HG03025 (cell line): Measurements from ENCODE around the gene KCNJ18.
"Not testable (repeated sequence)": the region's sequence is repeated elsewhere in the genome, so short reads cannot be mapped to it uniquely, and the experiment has no call there.

Source experiments
- ATAC-seq: cut with Tn5 transposase; IDR thresholded peaks from one replicate; pipeline ENCODE4 v1.9.1; 2021; ENCODE audit warnings: mild to moderate bottlenecking, moderate library complexity; ENCODE audit not compliant: unreplicated experiment, low FRiP score

The KCNJ18 gene

DNA sequence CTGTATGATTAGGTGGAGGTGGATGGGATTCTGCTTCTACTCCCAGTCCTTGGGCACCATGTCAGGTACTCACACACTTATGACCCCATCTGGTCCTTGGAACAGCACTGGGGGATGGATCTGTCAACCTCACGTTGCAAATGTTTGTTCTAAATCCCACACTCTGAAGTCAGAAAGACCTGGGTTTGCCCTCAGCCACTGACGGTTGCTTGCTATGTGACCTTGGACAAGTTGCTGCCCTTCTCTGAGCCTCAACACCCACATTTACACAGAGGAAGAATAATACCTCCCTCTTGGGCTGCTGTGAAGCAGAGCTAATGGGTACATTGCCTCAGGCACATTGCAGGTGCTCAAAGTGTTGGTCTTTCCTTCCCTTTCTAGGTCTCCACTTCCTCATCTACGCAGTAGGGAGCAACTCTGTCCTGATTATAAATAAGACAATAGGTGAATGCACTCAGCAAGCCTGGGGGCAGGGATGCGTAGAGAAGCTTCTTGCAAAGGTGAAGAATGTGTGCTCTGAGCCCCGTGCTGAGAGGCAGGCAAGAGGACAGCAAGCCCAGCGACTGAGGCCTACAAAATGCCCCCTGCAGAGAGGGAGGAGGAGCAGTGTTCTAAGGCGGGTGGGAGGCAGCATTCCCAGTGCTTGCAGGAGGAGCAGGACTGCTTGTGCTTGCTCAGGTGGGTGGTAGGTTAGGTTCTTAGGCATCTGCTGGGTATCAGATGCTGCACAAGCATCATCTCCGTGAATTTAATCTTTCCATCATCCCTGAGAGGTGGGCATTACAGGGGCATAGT lies 21.8 kb upstream of the KCNJ18 start:
- ATAC-seq: not testable (repeated sequence)

DNA sequence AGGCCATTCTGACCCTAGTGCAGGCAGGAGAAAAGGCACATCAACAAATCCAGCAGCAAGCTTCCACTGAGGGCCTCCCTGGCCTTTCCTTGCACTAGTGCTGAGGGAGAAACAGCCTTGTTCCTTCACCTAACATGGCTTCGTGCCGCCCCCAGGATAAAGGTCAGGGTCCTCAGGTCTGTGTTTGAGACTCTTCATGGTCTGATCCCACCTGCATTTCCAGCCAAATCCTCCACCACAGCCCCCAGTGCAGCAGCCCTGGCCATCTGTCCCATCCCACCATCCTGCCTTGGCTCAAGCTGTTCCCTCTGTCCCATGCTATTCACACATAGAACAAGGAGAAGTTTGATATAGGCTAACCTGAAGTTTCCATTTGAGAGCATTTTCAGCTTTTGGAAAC lies 20.9 kb upstream of the KCNJ18 start:
- ATAC-seq: not testable (repeated sequence)

DNA sequence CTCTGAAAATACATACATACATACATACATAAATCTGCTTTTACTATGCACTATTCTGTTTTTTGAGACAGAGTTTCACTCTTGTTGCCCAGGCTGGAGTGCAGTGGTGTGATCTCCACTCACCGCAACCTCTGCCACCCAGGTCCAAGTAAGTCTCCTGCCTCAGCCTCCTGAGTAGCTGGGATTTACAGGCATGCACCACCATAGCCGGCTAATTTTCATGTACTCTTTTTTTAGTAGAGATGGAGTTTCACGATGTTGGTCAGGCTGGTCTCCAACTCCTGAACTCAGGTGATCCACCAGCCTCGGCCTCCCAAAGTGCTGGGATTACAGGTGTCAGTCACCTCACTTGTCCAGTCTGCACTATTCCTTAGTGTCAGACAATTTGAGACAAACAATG lies 20.5 kb upstream of the KCNJ18 start:
- not testable (repeated sequence) for ATAC-seq

DNA sequence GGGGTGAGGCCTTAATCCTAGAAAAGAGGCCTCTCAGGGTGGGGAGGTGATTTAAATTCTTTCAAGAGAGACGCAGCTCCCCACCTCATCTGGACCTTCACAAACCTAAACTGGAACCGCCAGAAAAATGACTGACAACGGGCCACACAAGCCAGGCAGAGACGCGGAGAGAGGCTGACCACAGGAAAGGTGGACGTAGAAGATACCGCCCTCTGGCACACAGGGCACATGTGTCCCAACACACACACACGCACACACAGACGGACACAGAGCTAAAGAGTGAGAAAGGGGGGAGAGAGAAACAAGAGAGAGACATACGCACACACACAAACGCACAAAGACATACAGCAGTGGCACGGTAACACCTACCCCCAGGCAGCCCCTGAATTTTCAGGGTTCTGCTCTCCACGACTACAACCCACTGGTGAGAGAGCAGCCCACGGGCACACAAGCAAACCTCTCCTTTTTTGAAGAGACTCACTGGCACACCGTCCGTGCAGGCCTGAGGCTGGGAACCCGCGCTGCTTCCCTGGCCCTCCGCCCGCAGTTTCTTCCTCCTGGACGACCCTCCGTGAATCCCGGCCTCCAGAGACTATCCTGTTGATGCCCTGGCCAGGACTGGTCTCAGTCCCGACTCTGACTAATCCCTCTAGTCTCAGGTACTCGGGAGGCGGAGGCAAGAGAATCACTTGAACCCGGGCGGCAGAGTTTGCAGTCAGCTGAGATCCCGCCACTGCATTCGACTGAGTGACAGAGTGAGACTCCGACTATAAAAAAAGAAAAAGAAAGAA lies 18.7 kb upstream of the KCNJ18 start:
- ATAC-seq: not testable (repeated sequence)

DNA sequence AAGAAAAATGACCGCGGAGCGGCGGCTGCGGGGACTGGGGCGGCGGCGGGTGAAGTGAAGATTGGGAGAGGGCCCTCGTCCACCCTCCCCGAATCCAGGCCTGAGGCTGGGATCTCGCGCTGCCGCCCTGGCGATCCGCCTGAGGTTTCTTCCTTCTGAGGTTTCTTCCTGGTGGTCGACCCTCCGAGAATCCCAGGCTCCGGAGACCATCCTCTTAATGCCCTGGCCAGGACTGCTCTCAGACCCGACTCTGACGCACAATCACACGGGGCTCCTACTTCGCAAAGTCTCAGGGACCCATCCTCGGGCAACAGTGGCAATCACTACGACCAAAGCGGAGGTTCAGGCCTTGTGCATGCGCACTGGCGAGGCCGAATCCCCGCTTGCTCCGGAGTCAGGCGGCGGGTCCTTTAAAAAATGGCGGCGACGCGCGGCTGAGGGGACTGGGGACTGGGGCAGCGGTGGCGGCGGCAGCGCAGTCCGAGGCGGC lies 18.0 kb upstream of the KCNJ18 start:
- no peak for ATAC-seq

DNA sequence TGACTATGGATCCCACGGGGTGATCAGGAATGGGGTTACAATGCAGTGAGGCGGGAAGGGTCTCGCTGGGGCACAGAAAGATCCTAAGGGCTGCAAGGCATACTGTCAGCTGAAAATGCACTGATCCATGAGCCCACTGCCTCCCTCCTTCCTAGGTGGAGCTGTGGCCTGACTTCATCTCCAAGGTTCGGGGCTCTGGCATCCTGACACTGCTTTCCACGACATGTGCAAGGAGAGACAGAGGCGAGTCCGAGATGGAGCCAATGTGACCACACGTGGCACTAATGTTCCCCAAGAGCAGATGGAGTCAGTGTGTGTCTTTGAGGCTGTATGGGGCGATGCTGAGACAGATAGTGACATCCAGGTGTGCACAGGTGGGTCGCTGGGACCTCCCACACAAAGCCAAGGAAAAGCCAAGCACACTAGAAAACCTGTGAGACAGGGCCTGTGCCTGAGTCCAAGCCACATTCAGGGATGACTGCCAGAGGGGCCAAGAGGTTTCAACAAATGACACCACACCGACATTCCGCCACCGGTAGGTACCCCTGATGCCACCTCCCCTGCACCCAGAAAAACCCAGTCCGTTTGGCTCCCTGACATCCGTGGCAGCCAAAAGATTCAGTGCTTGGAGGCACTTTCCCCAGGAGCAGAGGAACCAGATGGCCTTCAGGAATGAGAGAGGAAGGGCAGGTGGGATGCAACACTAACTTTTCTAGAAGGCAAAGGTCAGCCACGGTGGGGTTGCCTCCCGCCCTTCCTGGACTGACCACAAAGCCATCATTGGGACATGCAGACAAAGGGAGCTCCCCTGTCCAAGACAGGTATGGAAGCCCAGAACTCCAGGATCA lies 17.2 kb upstream of the KCNJ18 start:
- not testable (repeated sequence) for ATAC-seq

DNA sequence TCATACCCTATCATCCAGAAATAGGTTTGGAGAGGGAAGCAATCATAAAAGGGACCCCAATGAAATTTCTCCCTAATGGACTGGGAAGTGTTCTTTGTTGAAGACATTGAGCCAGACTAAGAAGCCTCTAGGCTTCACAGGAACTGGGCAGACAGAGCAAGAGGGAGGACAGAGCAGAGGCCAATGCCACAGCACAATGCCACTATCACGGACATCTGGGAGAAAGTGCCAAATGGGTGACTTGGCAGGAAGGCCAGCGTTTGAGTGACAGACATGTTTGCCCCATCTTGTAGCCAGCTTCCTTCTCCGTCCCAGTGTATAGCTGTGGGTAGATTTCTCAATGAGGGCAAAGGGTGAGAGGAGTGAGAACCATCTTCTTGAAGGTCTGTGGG lies 16.6 kb upstream of the KCNJ18 start:
- ATAC-seq: not testable (repeated sequence)

DNA sequence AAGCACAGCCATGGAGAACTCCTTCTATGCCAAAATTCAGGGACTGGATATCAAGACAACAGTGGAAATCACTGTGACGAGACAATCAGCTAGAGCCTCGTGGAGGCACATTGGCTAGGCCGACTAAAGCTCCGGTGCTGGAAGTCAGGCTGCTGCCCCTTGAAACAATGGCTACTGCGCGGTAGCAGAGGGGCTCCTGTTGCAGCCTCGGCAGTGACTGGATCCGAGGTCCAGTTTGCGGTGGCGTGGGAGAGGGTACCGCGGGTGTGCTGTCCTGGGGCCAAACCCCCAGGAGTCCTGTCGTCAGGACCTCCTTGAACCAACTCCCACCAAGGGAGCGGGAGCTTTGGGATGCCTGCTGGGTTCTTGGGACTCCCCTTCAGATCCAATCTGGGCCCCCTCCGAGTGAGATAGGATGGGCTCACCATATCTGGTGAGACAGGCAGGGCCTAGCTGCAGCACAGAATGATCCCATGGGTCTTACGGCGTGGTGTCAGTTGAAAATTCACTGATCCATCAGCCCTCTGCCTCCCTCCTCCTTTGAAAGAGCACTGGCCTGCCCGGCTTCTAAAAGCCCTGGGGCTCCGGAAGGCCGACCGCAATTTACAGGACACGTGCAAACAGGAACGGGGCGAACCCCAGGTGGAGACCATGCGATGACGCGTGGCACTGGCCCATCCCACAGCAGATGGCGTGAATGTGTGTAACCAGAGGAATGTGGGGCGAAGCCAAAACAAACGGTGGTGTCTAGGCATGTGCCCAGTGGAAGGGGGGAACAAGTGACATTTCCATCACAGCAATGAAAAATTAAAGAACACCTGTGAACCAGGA lies 15.8 kb upstream of the KCNJ18 start:
- no peak for ATAC-seq

DNA sequence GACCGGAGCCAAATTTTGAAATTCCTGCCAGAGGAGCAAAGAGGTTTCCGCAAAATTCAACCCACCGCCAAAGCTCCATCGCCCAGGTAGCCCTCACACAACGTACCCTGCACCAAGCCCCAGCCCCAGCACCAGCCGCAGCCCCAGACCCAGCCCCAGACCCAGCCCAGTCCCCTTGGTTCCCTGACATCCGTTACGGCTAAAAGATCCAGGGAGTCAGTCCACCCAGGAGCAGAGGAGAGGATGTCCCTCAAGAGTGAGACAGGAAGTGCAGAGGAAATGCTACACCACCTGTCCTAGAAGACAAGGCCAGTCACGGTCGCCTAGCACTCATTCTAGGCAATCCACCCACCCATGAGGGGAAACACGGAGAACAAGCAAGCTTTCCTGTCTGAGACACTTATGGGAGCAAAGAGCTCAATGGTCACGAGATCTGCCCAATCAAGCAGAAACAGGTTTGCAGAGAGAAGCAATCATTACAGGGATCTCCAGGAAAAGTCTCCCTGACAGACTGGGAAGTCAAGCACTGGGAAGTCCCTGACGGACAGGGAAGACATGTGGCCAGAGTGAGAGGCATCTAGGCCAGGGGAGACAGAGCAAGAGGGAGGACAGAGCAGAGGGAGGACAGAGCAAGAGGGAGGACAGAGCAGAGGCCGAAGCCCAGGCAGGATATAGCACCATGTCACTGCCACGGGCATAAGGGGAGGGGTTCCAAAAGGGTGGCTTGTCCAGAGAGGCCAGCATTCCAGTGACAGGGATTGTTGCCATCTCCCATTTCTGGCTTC lies 15.0 kb upstream of the KCNJ18 start:
- ATAC-seq: no peak

DNA sequence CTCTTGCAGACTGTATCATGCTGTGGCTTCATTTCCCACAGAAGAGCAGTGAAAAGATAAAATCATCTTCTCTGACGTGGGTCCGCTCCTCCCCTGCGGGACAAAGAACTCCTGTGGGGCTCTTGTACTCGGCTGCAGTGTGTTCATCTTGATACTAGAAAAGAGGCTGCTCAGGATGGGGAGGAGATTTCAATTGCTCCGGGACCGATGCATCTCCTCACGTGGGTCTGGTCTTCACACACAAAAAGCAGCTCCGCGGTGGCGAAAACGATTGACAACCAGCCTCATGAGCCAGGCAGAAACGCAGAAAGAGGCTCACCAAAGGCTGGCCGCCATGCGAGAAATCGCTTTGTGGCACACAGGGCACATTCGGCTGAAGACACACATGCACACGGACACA lies 14.4 kb upstream of the KCNJ18 start:
- ATAC-seq: no peak

DNA sequence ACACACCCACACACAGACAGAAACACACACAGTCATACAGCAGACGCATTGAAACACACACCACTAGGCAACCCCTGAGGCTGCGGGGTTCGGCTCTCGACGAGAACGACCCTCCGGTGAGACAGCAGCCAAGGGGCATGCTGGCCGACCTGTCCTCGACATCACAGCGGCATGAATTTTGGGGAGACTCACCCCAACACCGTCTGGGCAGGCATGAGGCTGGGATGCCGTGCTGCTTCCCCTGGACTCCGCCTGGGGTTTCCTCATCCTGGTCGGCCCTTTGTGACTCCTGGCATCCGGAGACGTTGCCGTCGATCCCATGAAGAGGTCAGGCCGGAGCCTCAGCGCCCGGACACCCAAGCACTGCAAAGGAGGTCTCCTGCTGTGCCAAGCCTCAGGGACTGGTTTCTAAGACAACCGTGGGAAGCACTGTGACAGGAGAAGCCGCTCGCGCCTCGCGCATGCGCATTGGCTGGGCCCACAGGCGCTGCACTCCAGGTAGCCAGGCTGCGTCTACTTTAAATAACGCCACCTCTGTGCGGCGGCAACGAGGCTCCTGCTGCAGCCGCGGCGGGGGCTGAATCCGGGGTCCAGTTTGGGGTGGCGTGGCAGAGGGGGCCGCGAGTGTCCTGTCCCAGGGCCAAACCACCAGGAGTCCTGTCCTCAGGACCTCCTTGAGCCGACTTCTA lies 13.8 kb upstream of the KCNJ18 start:
- no peak for ATAC-seq

DNA sequence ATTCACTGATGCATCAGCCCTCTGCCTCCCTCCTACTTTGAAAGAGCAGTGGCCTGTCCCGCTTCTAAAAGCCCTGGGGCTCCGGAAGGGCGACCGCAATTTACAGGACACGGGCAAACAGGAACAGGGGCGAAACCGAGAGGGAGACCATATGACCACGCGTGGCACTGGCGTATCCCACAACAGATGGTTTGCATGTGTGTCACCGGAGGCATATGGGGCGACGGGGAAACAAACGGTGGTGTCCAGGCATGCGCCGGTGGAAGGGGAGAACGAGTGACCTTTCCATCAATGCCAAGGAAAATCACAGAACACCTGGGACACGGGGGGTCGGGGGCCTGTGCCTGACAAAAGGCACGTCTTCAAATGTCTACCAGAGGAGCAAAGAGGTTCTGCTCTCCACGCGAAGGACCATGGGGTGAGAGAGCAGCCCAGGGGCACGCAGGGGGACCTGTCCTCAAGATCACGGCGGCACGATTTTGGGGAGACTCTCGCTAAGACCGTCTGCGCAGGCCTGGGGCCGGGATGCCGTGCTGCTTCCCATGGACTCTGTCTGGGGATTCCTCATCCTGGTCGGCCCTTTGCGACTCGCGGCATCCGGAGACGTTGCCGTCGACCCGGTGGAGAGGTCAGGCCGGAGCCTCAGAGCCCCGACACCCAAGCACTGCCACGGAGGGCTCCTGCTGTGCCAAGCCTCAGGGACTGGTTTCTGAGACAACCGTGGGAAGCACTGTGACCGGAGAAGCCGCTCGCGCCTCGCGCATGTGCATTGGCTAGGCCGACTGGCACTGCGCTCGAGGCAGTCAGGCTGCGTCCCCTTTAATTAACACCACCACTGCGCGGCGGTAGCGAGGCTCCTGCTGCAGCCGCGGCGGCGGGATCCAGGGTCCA lies 12.8 kb upstream of the KCNJ18 start:
- ATAC-seq: no peak

DNA sequence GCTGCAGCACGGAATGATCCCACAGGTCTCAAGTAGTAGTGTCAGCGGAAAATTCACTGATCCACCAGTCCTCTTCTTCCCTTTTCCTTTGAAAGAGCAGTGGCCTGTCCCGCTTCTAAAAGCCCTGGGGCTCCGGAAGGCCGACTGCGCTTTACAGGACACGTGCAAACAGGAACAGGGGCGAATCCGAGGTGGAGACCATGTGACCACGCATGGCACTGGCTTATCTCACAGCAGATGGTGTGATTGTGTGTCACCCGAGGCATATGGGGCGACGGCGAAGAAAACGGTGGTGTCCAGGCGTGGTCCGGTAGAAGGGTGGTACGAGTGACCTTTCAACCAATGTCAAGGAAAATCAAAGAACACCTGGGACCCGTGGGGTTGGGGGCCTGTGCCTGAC lies 12.0 kb upstream of the KCNJ18 start:
- ATAC-seq: no peak

DNA sequence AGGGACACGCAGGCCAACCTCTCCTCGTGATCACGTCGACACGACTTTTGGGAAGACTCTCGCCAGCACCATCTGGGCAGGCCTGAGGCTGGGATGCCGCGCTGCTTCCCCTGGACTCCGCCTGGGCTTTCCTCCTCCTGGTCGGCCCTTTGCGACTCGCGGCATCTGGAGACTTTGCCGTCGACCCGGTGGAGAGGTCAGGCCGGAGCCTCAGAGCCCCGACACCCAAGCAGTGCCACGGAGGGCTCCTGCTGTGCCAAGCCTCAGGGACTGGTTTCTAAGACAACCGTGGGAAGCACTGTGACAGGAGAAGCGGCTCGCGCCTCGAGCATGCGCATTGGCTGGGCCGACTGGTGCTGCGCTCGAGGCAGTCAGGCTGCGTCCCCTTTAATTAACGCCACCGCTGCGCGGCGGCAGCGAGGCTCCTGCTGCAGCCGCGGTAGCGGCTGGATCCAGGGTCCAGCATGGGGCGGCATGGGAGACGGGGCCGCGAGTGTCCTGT lies 11.4 kb upstream of the KCNJ18 start:
- ATAC-seq: not testable (repeated sequence)

DNA sequence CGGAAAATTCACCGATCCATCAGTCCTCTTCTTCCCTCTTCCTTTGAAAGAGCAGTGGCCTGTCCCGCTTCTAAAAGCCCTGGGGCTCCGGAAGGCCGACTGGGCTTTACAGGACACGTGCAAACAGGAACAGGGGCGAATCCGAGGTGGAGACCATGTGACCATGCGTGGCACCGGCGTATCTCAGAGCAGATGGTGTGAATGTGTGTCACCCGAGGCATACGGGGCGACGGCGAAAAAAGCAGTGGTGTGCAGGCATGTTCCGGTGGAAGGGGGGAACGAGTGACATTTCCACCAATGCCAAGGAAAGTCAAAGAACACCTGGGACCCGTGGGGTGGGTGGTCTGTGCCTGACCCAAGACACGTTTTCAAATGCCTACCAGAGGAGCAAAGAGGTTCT lies 10.7 kb upstream of the KCNJ18 start:
- ATAC-seq: not testable (repeated sequence)

DNA sequence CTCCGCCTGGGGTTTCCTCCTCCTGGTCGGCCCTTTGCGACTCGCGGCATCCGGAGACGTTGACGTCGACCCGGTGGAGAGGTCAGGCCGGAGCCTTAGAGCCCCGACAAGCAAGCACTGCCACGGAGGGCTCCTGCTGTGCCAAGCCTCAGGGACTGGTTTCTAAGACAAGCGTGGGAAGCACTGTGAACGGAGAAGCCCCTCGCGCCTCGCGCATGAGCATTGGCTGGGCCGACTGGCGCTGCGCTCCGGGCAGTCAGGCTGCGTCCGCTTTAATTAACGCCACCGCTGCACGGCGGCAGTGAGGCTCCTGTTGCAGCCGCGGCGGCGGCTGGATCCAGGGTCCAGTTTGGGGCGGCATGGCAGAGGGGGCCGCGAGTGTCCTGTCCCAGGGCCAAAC lies 10.2 kb upstream of the KCNJ18 start:
- ATAC-seq: not testable (repeated sequence)

DNA sequence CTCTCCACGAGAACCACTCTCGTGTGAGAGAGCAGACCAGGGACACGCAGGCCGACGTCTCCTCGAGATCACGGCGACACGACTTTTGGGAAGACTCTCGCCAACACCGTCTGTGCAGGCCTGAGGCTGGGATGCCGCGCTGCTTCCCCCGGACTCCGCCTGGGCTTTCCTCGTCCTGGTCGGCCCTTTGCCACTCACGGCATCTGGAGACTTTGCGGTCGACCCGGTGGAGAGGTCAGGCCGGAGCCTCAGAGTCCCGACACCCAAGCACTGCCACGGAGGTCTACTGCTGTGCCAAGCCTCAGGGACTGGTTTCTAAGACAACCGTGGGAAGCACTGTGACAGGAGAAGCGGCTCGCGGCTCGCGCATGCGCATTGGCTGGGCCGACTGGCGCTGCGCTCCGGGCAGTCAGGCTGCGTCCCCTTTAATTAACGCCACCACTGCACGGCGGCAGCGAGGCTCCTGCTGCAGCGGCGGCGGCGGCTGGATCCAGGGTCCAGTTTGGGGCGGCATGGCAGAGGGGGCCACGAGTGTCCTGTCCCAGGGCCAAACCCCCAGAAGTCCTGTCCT lies 9.1 kb upstream of the KCNJ18 start:
- not testable (repeated sequence) for ATAC-seq
